H9 (cell line): Measurements from ENCODE around the gene PLCL1. TPM values are rescaled to one million over a fixed set of nuclear protein-coding genes. Genes with fewer than 3 reads are reported as not detected.

ENCODE experiments used
- DNase-seq: peaks from one replicate; pipeline ENCODE4 v3.0.0-alpha.2; 2017
- H2AFZ ChIP-seq: one replicate; pipeline ENCODE4 v1.6.1; 2013; ENCODE audit warnings: mild to moderate bottlenecking, low read length, control low read depth, moderate library complexity
- H2AK5ac ChIP-seq: 2 replicates; pipeline ENCODE4 v1.6.1; 2013; ENCODE audit warnings: low read length, control low read depth, mixed read lengths; ENCODE audit not compliant: insufficient read length
- H2BK120ac ChIP-seq: one replicate; pipeline ENCODE4 v1.6.1; 2013; ENCODE audit warnings: low read depth, mild to moderate bottlenecking, low read length, control low read depth, inconsistent platforms; ENCODE audit not compliant: poor library complexity, severe bottlenecking
- H2BK12ac ChIP-seq: 2 replicates; pipeline ENCODE4 v1.6.1; 2013; ENCODE audit warnings: low read length, control low read depth, mixed read lengths, low read depth; ENCODE audit not compliant: insufficient read length
- H2BK15ac ChIP-seq: 2 replicates; pipeline ENCODE4 v1.6.1; 2013; ENCODE audit warnings: low read depth, low read length, control low read depth
- H2BK20ac ChIP-seq: one replicate; pipeline ENCODE4 v1.6.1; 2013; ENCODE audit warnings: low read depth, mild to moderate bottlenecking, low read length, control low read depth, inconsistent platforms; ENCODE audit not compliant: poor library complexity, severe bottlenecking
- H2BK5ac ChIP-seq: 2 replicates; pipeline ENCODE4 v1.6.1; 2013; ENCODE audit warnings: low read length, control low read depth, mixed read lengths; ENCODE audit not compliant: insufficient read length
- H3K14ac ChIP-seq: 2 replicates; pipeline ENCODE4 v1.6.1; 2013; ENCODE audit warnings: low read length, control low read depth; ENCODE audit not compliant: insufficient read depth
- H3K18ac ChIP-seq: 2 replicates; pipeline ENCODE4 v1.6.1; 2013; ENCODE audit warnings: low read depth, mild to moderate bottlenecking, mixed read lengths, low read length, control low read depth; ENCODE audit not compliant: insufficient read length
- H3K23ac ChIP-seq: 2 replicates; pipeline ENCODE4 v1.6.1; 2013; ENCODE audit warnings: low read length, control low read depth, mixed read lengths, low read depth; ENCODE audit not compliant: insufficient read length
- H3K23me2 ChIP-seq: 2 replicates; pipeline ENCODE4 v1.6.1; 2013; ENCODE audit warnings: low read depth, mild to moderate bottlenecking, mixed read lengths, low read length, control low read depth; ENCODE audit not compliant: insufficient read length, poor library complexity, severe bottlenecking
- H3K27ac ChIP-seq: 2 replicates; pipeline ENCODE4 v1.5.1; 2013; ENCODE audit warnings: low read length, control low read depth, mixed read lengths, low read depth; ENCODE audit not compliant: insufficient read length
- H3K27me3 ChIP-seq: 2 replicates; pipeline ENCODE4 v1.6.1; 2013; ENCODE audit warnings: low read length, control low read depth, inconsistent platforms; ENCODE audit not compliant: insufficient read depth
- H3K4ac ChIP-seq: 2 replicates; pipeline ENCODE4 v1.6.1; 2013; ENCODE audit warnings: low read depth, mild to moderate bottlenecking, control low read depth, inconsistent platforms, low read length, moderate library complexity
- H3K4me1 ChIP-seq: 2 replicates; pipeline ENCODE4 v1.6.1; 2013; ENCODE audit warnings: low read length, control low read depth, inconsistent platforms; ENCODE audit not compliant: insufficient read depth
- H3K4me2 ChIP-seq: 2 replicates; pipeline ENCODE4 v1.6.1; 2013; ENCODE audit warnings: low read length, control low read depth, mixed read lengths; ENCODE audit not compliant: insufficient read length, insufficient read depth
- H3K56ac ChIP-seq: 2 replicates; pipeline ENCODE4 v1.6.1; 2013; ENCODE audit warnings: low read depth, mild to moderate bottlenecking, mixed read lengths, low read length, control low read depth; ENCODE audit not compliant: insufficient read length
- H3K79me1 ChIP-seq: 2 replicates; pipeline ENCODE4 v1.6.1; 2013; ENCODE audit warnings: low read depth, mild to moderate bottlenecking, moderate library complexity, low read length, control low read depth, inconsistent platforms; ENCODE audit not compliant: insufficient read depth, poor library complexity, severe bottlenecking
- H3K79me2 ChIP-seq: 2 replicates; pipeline ENCODE4 v1.6.1; 2013; ENCODE audit warnings: low read length, control low read depth, inconsistent platforms; ENCODE audit not compliant: insufficient read depth
- H3K9ac ChIP-seq: 2 replicates; pipeline ENCODE4 v1.6.1; 2013; ENCODE audit warnings: low read length, control low read depth, mixed read lengths; ENCODE audit not compliant: insufficient read length; ENCODE audit errors: extremely low read depth
- H3K9me3 ChIP-seq: one replicate; pipeline ENCODE4 v1.6.1; 2013; ENCODE audit warnings: low read depth, low read length, inconsistent platforms; ENCODE audit not compliant: control insufficient read depth
- H3T11ph ChIP-seq: one replicate; pipeline ENCODE4 v1.6.1; 2013; ENCODE audit warnings: mild to moderate bottlenecking, low read length, control low read depth, inconsistent platforms
- H4K20me1 ChIP-seq: one replicate; pipeline ENCODE4 v1.6.1; 2013; ENCODE audit not compliant: control insufficient read depth, insufficient read length, insufficient read depth
- H4K5ac ChIP-seq: 2 replicates; pipeline ENCODE4 v1.6.1; 2013; ENCODE audit warnings: low read depth, mild to moderate bottlenecking, mixed read lengths, low read length, control low read depth; ENCODE audit not compliant: insufficient read length
- H4K8ac ChIP-seq: replicated peaks from 2 replicates; pipeline ENCODE4 v1.6.1; 2013; ENCODE audit warnings: low read length, control low read depth, mixed read lengths, low read depth; ENCODE audit not compliant: insufficient read length
- H4K91ac ChIP-seq: 2 replicates; pipeline ENCODE4 v1.6.1; 2013; ENCODE audit warnings: low read depth, mild to moderate bottlenecking, moderate library complexity, mixed read lengths, low read length, control low read depth; ENCODE audit not compliant: insufficient read length
- H3K27ac Mint-ChIP-seq, 3 experiments: 2 replicates in 2 of 3; 3 replicates in 1 of 3; pipeline ENCODE4 v1.8.0; 2020 to 2021; ENCODE audit warnings: mixed read lengths in 3 of 3, mild to moderate bottlenecking in 1 of 3, moderate library complexity in 1 of 3
- H3K27me3 Mint-ChIP-seq: 2 replicates; pipeline ENCODE4 v1.8.0; 2021; ENCODE audit warnings: low read depth, mild to moderate bottlenecking, moderate library complexity, mixed read lengths
- H3K36me3 Mint-ChIP-seq, 3 experiments: 2 replicates in 2 of 3; 3 replicates in 1 of 3; pipeline ENCODE4 v1.8.0; 2020 to 2021; ENCODE audit warnings: low read depth in 3 of 3, mixed read lengths in 3 of 3; ENCODE audit not compliant: insufficient read depth in 1 of 3
- H3K4me1 Mint-ChIP-seq, 2 experiments: 2 replicates each; pipeline ENCODE4 v1.8.0; 2020; ENCODE audit warnings: mixed read lengths in 2 of 2
- H3K4me3 Mint-ChIP-seq, 2 experiments: 2 replicates in 1 of 2; 3 replicates in 1 of 2; pipeline ENCODE4 v1.8.0; 2020 to 2021; ENCODE audit warnings: mild to moderate bottlenecking in 2 of 2, mixed read lengths in 2 of 2, moderate library complexity in 1 of 2
- H3K9me3 Mint-ChIP-seq, 2 experiments: 2 replicates in 1 of 2; 3 replicates in 1 of 2; pipeline ENCODE4 v1.8.0; 2020; ENCODE audit warnings: mild to moderate bottlenecking in 2 of 2, mixed read lengths in 2 of 2, moderate library complexity in 1 of 2
- CTCF ChIP-seq: fragments of 200-600 bp; sonication (generic); conservative IDR thresholded peaks from 3 replicates; pipeline ENCODE4 v1.8.0; 2021; ENCODE audit warnings: antibody characterized with exemption, mild to moderate bottlenecking
- WGBS: extraction: QIAGEN DNeasy Blood & Tissue Kit; methylation state at CpG from one replicate; pipeline ENCODE4 v1.1.7; 2013; ENCODE audit warnings: missing lambda C conversion rate, low lambda C conversion rate, mixed read lengths; ENCODE audit not compliant: insufficient read length; ENCODE audit errors: extremely low coverage; 5-methylcytosine and 5-hydroxymethylcytosine counted together
- total RNA-seq: library from RNA; stranded (reverse); gene quantifications from 2 replicates; pipeline ENCODE4 v1.2.1, GENCODE V29; 2021

The PLCL1 gene
- total RNA-seq, 1 experiment from 2014 or later, result 0.04 TPM

- Histone ChIP-seq H3K4me1 (no peaks in the 10 kb centered on the region), H3K9ac (no peak overlapping the region), H2BK20ac (no peak overlapping the region), H4K8ac (no peak overlapping the region), H2AFZ (no peak overlapping the region), H3K14ac (no peak overlapping the region), H3K23me2 (no peaks in the 10 kb centered on the region), H3K4me2 (no peak overlapping the region), H3K23ac (no peak overlapping the region), H3T11ph (no peak overlapping the region), H3K79me2 (no peaks in the 10 kb centered on the region), H4K20me1 (no peaks in the 10 kb centered on the region), H3K79me1 (no peaks in the 10 kb centered on the region), H3K4ac (no peak overlapping the region), H3K27ac (no peak overlapping the region), H2BK15ac (no peak overlapping the region), H3K56ac (no peak overlapping the region), H4K91ac (no peak overlapping the region), H2BK5ac (no peak overlapping the region), H4K5ac (no peak overlapping the region), H2BK120ac (no peak overlapping the region), H3K27me3 (no peaks in the 10 kb centered on the region), H2AK5ac (no peak overlapping the region), H3K9me3 (no peaks in the 10 kb centered on the region), H2BK12ac (no peak overlapping the region), H3K18ac (no peak overlapping the region)
- no peaks in the 10 kb centered on the region for H3K9me3 Mint-ChIP-seq
- no peak overlapping the region for H3K27ac Mint-ChIP-seq
- no peaks in the 10 kb centered on the region for H3K4me1 Mint-ChIP-seq
- TF ChIP-seq CTCF, result no peak
- whole genome bisulfite sequencing, result no CpG with 5 or more reads among the region's 3 CpGs
- no peaks in the 10 kb centered on the region for H3K36me3 Mint-ChIP-seq
- DNase-seq, result no peak
- H3K4me3 Mint-ChIP-seq, result no peak overlapping the region
- no peaks in the 10 kb centered on the region; the same call in 1 of the 2 replicates for H3K27me3 Mint-ChIP-seq
These were observed 340.3 kb downstream of the PLCL1 start for GRCh38 chr2:198144660-198145059.
